Adrenal gland (tissue), 5 donors: ENCODE data around the gene GGA2.

Experiments
- POLR2A ChIP-seq, 2 donors: fragments of 450-650 bp; IDR thresholded peaks; one replicate each; pipeline ENCODE4 v1.6.1; 2017; ENCODE audit warnings: antibody characterized with exemption in 2 of 2, mild to moderate bottlenecking in 2 of 2, moderate library complexity in 1 of 2
- TF ChIP-seq, protein P1 (sequence below), 6 experiments: fragments of 450-650 bp in 4 of 6; fragments of 200-600 bp in 2 of 6; sonication (generic) in 1 of 6; IDR thresholded peaks; 1 replicate in 5 of 6; 2 replicates in 1 of 6; pipeline versions ENCODE4 v1.5.1 to v1.8.0; 2016 to 2021; ENCODE audit warnings: antibody characterized with exemption in 6 of 6, mild to moderate bottlenecking in 2 of 6, moderate library complexity in 1 of 6
- donor health status: DM: no; HTN: no; CAD: no.

DNA sequence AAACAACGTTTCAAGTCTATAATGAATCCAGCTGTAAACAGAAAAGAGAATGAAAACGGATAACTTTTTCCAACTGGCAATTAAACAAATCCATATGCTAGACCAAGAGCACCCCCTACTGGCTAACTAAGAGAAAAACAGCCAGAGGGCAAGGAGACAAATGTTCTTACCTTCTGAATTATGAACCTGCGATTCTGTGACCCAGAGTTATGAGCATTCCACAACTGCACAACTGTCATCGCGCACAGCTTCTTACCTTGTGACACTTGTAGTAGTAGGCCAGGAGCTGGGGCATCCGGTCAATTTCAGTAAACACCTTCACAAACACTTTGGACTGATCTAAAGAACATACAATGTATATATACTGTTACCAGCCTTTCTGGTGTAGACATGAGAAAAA lies 75.9 kb downstream of the GGA2 start:
- TF ChIP-seq, protein P1, sequence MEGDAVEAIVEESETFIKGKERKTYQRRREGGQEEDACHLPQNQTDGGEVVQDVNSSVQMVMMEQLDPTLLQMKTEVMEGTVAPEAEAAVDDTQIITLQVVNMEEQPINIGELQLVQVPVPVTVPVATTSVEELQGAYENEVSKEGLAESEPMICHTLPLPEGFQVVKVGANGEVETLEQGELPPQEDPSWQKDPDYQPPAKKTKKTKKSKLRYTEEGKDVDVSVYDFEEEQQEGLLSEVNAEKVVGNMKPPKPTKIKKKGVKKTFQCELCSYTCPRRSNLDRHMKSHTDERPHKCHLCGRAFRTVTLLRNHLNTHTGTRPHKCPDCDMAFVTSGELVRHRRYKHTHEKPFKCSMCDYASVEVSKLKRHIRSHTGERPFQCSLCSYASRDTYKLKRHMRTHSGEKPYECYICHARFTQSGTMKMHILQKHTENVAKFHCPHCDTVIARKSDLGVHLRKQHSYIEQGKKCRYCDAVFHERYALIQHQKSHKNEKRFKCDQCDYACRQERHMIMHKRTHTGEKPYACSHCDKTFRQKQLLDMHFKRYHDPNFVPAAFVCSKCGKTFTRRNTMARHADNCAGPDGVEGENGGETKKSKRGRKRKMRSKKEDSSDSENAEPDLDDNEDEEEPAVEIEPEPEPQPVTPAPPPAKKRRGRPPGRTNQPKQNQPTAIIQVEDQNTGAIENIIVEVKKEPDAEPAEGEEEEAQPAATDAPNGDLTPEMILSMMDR (IDR thresholded peaks at IDR 0.05) = peak; percentile 64 to 90 (median 82)
- no peak for TF ChIP-seq POLR2A (IDR thresholded peaks at IDR 0.05)
